ENCODE results near the gene TFIP11. TPM values are rescaled to one million over a fixed set of nuclear protein-coding genes. Genes with fewer than 3 reads are reported as not detected.

TFIP11 gene
- total and polyA plus RNA-seq, 10 donors, result 21.5 to 46.3 (median 41.2) TPM

GRCh38 chr22:26558248-26558895 is 46.1 kb upstream of the TFIP11 start:
- Histone ChIP-seq H3K4me1 (peaks cover 0 to 94% (median 56%) of the 10 kb centered on the region in 6 donors), H3K27me3 (replicated peaks in 1 of 7) (no peaks in the 10 kb centered on the region), H3K4me3 (no peak overlapping the region), H3K36me3 (peaks cover 0 to 31% (median 0%) of the 10 kb centered on the region in 6 donors), H3K9me3 (no peaks in the 10 kb centered on the region), H3K27ac (peak overlapping the region in 4 of 8 donors; percentile 12 to 60 (median 20))
- TF ChIP-seq POLR2A (IDR thresholded peaks at IDR 0.05) (no peak), CTCF (IDR thresholded peaks at IDR 0.05 in 8 of 11, conservative IDR thresholded peaks at IDR 0.05 in 3 of 11) (no peak), POLR2AphosphoS5 (IDR thresholded peaks at IDR 0.05) (no peak)
- intact Hi-C loops (cut with DNase I; ENCODE audit: low total_unique reads), result no loop called here
- no peak for DNase-seq
- WGBS, 5 donors, result 57 to 87% (median 81%) methylated on average over 3 of the region's 3 CpGs

DNA sequence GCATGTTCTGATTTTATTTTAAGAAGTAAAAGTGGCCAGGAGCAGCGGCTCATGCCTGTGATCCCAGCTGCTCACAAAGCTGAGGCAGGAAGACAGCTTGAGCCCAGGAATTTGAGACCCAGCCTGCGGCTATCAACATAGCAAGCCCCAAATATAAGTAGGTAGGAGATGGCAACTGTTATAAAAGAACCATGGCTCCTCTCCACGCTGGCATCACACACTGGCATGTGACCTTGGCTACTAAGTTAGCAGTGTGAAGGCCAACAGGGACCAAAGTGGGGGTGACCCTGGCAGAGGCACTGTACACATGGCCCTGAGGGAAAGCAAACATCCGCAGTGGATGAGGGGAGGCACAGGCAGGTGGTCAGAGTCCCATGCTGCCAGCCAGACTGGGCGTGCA is 44.6 kb upstream of the TFIP11 start:
- TF ChIP-seq POLR2AphosphoS5 (IDR thresholded peaks at IDR 0.05) (peak; percentile 37 to 75 (median 73)), CTCF (IDR thresholded peaks at IDR 0.05 in 8 of 11, conservative IDR thresholded peaks at IDR 0.05 in 3 of 11) (no peak)
- peaks cover 0 to 94% (median 59%) of the 10 kb centered on the region in 6 donors for H3K4me1 ChIP-seq
- no peaks in the 10 kb centered on the region for H3K27me3 ChIP-seq (replicated peaks in 1 of 7)
- WGBS, 5 donors, result 69 to 90% (median 82%) methylated on average over 5 of the region's 5 CpGs
- peaks cover 0 to 29% (median 0%) of the 10 kb centered on the region in 6 donors for H3K36me3 ChIP-seq
- H3K27ac ChIP-seq, result peak overlapping the region in 6 of 8 donors; percentile 37 to 70 (median 56)
- intact Hi-C loops (cut with DNase I; ENCODE audit: low total_unique reads), result no loop called here
- DNase-seq, result no peak
- H3K9me3 ChIP-seq, result no peaks in the 10 kb centered on the region
- H3K4me3 ChIP-seq, result no peak overlapping the region

GRCh38 chr22:26555478-26555877 is 43.2 kb upstream of the TFIP11 start:
- 71 to 85% (median 80%) methylated on average over 8 to 11 of the region's 11 CpGs for WGBS, 5 donors
- no peaks in the 10 kb centered on the region for H3K27me3 ChIP-seq (replicated peaks in 1 of 7)
- TF ChIP-seq POLR2AphosphoS5 (IDR thresholded peaks at IDR 0.05), result peak in 1 of 3 donors; percentile 14
- no peak for TF ChIP-seq CTCF (IDR thresholded peaks at IDR 0.05 in 8 of 11, conservative IDR thresholded peaks at IDR 0.05 in 3 of 11)
- H3K36me3 ChIP-seq, result peaks cover 0 to 31% (median 0%) of the 10 kb centered on the region in 6 donors
- peaks cover 5 to 97% (median 66%) of the 10 kb centered on the region in 6 donors for H3K4me1 ChIP-seq
- no peak for DNase-seq
- intact Hi-C loops (cut with DNase I; ENCODE audit: low total_unique reads), result no loop called here
- H3K9me3 ChIP-seq, result no peaks in the 10 kb centered on the region
- H3K27ac ChIP-seq, result peak overlapping the region in 3 of 8 donors; percentile 15 to 70 (median 69)
- no peak overlapping the region for H3K4me3 ChIP-seq

DNA sequence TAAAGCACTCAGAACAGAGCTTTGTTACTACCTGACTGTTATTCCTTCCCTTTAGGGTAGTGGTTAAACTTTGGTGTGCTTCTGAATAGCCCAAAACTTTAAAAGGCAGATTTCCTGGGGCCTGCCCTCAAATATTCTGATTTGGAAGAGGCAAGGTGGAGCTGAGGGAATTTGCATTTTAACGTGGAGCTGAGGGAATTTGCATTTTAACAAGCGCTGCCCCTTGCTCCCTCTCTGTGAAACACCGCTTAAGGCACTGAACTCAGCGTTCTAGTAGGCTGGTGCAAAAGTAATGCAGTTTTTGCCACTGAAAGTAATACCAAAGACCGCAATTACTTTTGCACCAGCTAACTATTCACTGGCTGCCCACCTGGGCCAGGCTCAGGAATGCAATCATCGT is 42.7 kb upstream of the TFIP11 start:
- intact Hi-C loops (cut with DNase I; ENCODE audit: low total_unique reads), result no loop called here
- no peak for DNase-seq
- 84 to 92% (median 86%) methylated on average over 6 of the region's 6 CpGs for WGBS, 5 donors
- peaks cover 0 to 35% (median 0%) of the 10 kb centered on the region in 6 donors for H3K36me3 ChIP-seq
- H3K27ac ChIP-seq, result peak overlapping the region in 3 of 8 donors; percentile 23 to 70 (median 69)
- TF ChIP-seq POLR2AphosphoS5 (IDR thresholded peaks at IDR 0.05) (no peak), CTCF (IDR thresholded peaks at IDR 0.05 in 8 of 11, conservative IDR thresholded peaks at IDR 0.05 in 3 of 11) (no peak), POLR2A (IDR thresholded peaks at IDR 0.05) (no peak)
- H3K9me3 ChIP-seq, result no peaks in the 10 kb centered on the region
- H3K27me3 ChIP-seq (replicated peaks in 1 of 7), result no peaks in the 10 kb centered on the region
- peaks cover 6 to 97% (median 67%) of the 10 kb centered on the region in 6 donors for H3K4me1 ChIP-seq
- no peak overlapping the region for H3K4me3 ChIP-seq
